HepG2 (cell line): ENCODE data around the gene GLYAT. TPM values are rescaled to one million over a fixed set of nuclear protein-coding genes. Genes with fewer than 3 reads are reported as not detected.

ENCODE experiments used
- ATAC-seq: fragments of 200-7000 bp; cut with Tn5 transposase; 3 replicates; pipeline ENCODE4 v1.9.1; 2020; ENCODE audit warnings: mild to moderate bottlenecking, moderate library complexity
- BruUV-seq: library from RNA; stranded (reverse); fragments of 400-500 nt; replicated peaks from 2 replicates; lab custom pipeline; 2021; lab: Mats Ljungman, UMichigan
- CTCF ChIA-PET: fragments of 300-600 bp; formaldehyde crosslinking; extraction: SDS; loops from one replicate; lab custom pipeline; 2021; ENCODE audit warnings: low total read pairs, inconsistent platforms, low intra/inter-chr PET ratio; lab: Yijun Ruan, JAX
- POLR2A ChIA-PET: fragments of 350-600 bp; sonication (Branson Sonifier 250); formaldehyde crosslinking; loops from one replicate; lab custom pipeline; 2020; ENCODE audit warnings: antibody characterized with exemption, inconsistent platforms; lab: Yijun Ruan, JAX
- DNase-seq: peaks from one replicate; pipeline ENCODE4 v3.0.0-alpha.2; 2015; ENCODE audit warnings: low spot score
- FAIRE-seq: peaks from 3 replicates; lab custom pipeline; 2011; peaks lifted over from hg19 to GRCh38; lab: Jason Lieb, UNC
- H2AFZ ChIP-seq: one replicate; pipeline ENCODE4 v1.6.1; 2011; ENCODE audit warnings: low read length, inconsistent platforms
- H3K27ac ChIP-seq: fragments of 300-600 bp; 3 replicates; pipeline ENCODE4 v1.8.0; 2011; ENCODE audit warnings: mixed run types, mild to moderate bottlenecking, mixed read lengths, low read length, inconsistent platforms; ENCODE audit not compliant: insufficient read depth; ENCODE audit errors: extremely low read length
- H3K27me3 ChIP-seq, 2 experiments: fragments of 200-600 bp in 1 of 2; 2 replicates in 1 of 2; 3 replicates in 1 of 2; pipeline versions ENCODE4 v1.6.0 to v1.8.0; 2011; ENCODE audit warnings: low read length in 2 of 2, mild to moderate bottlenecking in 2 of 2, moderate library complexity in 2 of 2, inconsistent platforms in 1 of 2; ENCODE audit not compliant: insufficient read depth in 2 of 2, control insufficient read depth in 1 of 2
- H3K36me3 ChIP-seq, 2 experiments: fragments of 200-600 bp in 1 of 2; replicated peaks in 1 of 2; 2 replicates in 1 of 2; 3 replicates in 1 of 2; pipeline versions ENCODE4 v1.5.1 to v1.8.0; 2011; ENCODE audit warnings: low read length in 2 of 2, inconsistent platforms in 1 of 2; ENCODE audit not compliant: insufficient read depth in 2 of 2, control insufficient read depth in 1 of 2
- H3K4me1 ChIP-seq: 2 replicates; pipeline ENCODE4 v1.5.1; 2012; ENCODE audit warnings: low read length, inconsistent platforms; ENCODE audit not compliant: insufficient read depth
- H3K4me2 ChIP-seq: 2 replicates; pipeline ENCODE4 v1.6.0; 2011; ENCODE audit warnings: low read depth, low read length, inconsistent platforms
- H3K4me3 ChIP-seq, 3 experiments: fragments of 200-600 bp in 1 of 3; sonication (generic), shearing (Covaris generic) in 1 of 3; replicated peaks in 1 of 3; 2 replicates each; pipeline ENCODE4 v1.5.1; 2011 to 2016; ENCODE audit warnings: low read length in 3 of 3, inconsistent platforms in 2 of 3, low read depth in 2 of 3, mild to moderate bottlenecking in 2 of 3, control low read depth in 1 of 3, mixed read lengths in 1 of 3; ENCODE audit not compliant: insufficient read depth in 1 of 3
- H3K79me2 ChIP-seq: one replicate; pipeline ENCODE4 v1.6.1; 2011; ENCODE audit warnings: low read length, inconsistent platforms; ENCODE audit not compliant: insufficient read depth
- H3K9ac ChIP-seq: 2 replicates; pipeline ENCODE4 v1.6.0; 2011; ENCODE audit warnings: mild to moderate bottlenecking, low read depth, low read length, inconsistent platforms; ENCODE audit not compliant: insufficient read depth
- H3K9me3 ChIP-seq: 2 replicates; pipeline ENCODE4 v1.5.1; 2012; ENCODE audit warnings: mild to moderate bottlenecking, low read length
- H4K20me1 ChIP-seq: 2 replicates; pipeline ENCODE4 v1.6.0; 2011; ENCODE audit warnings: inconsistent platforms, mild to moderate bottlenecking, low read length, moderate library complexity; ENCODE audit not compliant: insufficient read depth
- CBX2 ChIP-seq, 2 experiments: fragments of 200-600 bp in 1 of 2; sonication (generic); formaldehyde crosslinking in 1 of 2; IDR thresholded peaks; 2 replicates each; pipeline versions ENCODE4 v1.7.0 to v1.8.1; 2018 to 2022; ENCODE audit warnings: low read depth in 2 of 2, low read length in 1 of 2, mild to moderate bottlenecking in 1 of 2, missing genetic modification reagents in 1 of 2
- FUBP1 ChIP-seq: sonication (generic); formaldehyde crosslinking; IDR thresholded peaks from 2 replicates; pipeline ENCODE4 v1.5.1; 2020; ENCODE audit warnings: missing genetic modification reagents, mild to moderate bottlenecking, borderline replicate concordance
- GLI4 ChIP-seq: sonication (generic); formaldehyde crosslinking; IDR thresholded peaks from 2 replicates; pipeline ENCODE4 v1.5.1; 2020; ENCODE audit warnings: missing genetic modification reagents, mild to moderate bottlenecking, moderate library complexity, borderline replicate concordance
- JUN ChIP-seq: sonication (generic); formaldehyde crosslinking; IDR thresholded peaks from 2 replicates; pipeline ENCODE4 v1.4.0; 2020; ENCODE audit warnings: mild to moderate bottlenecking, missing genetic modification reagents
- LBX2 ChIP-seq: sonication (generic); formaldehyde crosslinking; IDR thresholded peaks from 2 replicates; pipeline ENCODE4 v1.5.0; 2020; ENCODE audit warnings: missing genetic modification reagents, mild to moderate bottlenecking, borderline replicate concordance
- RBAK ChIP-seq: sonication (generic); formaldehyde crosslinking; IDR thresholded peaks from 2 replicates; pipeline ENCODE4 v1.5.1; 2020; ENCODE audit warnings: mild to moderate bottlenecking, missing genetic modification reagents
- RNF219 ChIP-seq: sonication (generic); formaldehyde crosslinking; IDR thresholded peaks from 2 replicates; pipeline ENCODE4 v1.5.0; 2020; ENCODE audit warnings: mild to moderate bottlenecking, missing genetic modification reagents
- SALL2 ChIP-seq: sonication (generic); formaldehyde crosslinking; IDR thresholded peaks from 2 replicates; pipeline ENCODE4 v1.8.1; 2023; ENCODE audit warnings: mild to moderate bottlenecking, missing genetic modification reagents, inconsistent platforms
- ZNF264 ChIP-seq: sonication (generic); formaldehyde crosslinking; IDR thresholded peaks from 2 replicates; pipeline ENCODE4 v1.4.0; 2020; ENCODE audit warnings: missing genetic modification reagents
- ZNF546 ChIP-seq: sonication (generic); formaldehyde crosslinking; conservative IDR thresholded peaks from 2 replicates; pipeline ENCODE4 v1.8.1; 2023; ENCODE audit warnings: mild to moderate bottlenecking, missing genetic modification reagents
- WGBS: methylation state at CpG from one replicate; pipeline ENCODE4 v1.1.6; 2017; ENCODE audit warnings: low lambda C conversion rate; 5-methylcytosine and 5-hydroxymethylcytosine counted together
- in situ Hi-C: cut with HindIII; loops from 2 replicates; pipeline ENCODE4 v1.10.0; 2017; ENCODE audit warnings: low pct_unique_long_range_greater_than_20kb; ENCODE audit not compliant: extremely low pct_ligation_motif_present
- intact Hi-C: fragments of 100-400 bp; cut with micrococcal nuclease; formaldehyde crosslinking; loops from one replicate; pipeline ENCODE4 v1.10.0; 2022; ENCODE audit not compliant: unreplicated experiment
- polyA plus RNA-seq, 8 experiments: library from polyadenylated mRNA; depleted of rRNA in 3 of 8; stranded (reverse) in 7 of 8; unstranded in 1 of 8; fragments of >200 nt; fragmentation: Illumina TruSeq in 4 of 8; extraction: Trizol in 4 of 8; gene quantifications; 2 replicates each; pipeline versions ENCODE4 v1.2.1 to v1.2.3, GENCODE V29; 2011 to 2016; ENCODE audit warnings: low read depth in 4 of 8, missing spikeins in 1 of 8, mixed read lengths in 1 of 8; ENCODE audit not compliant: insufficient read depth in 1 of 8
- total RNA-seq, 5 experiments: library from RNA; depleted of rRNA; stranded (reverse); fragments of >200 nt; fragmentation: Illumina TruSeq; extraction: Trizol; gene quantifications; 2 replicates each; pipeline ENCODE4 v1.2.3, GENCODE V29; 2016; ENCODE audit warnings: low read depth in 1 of 5

Gene GLYAT
- total and polyA plus RNA-seq, 2 of the 13 experiments (the other 11 are each of a cell fraction or from before 2014, with no cell fraction given), result not detected

- Histone ChIP-seq H3K9ac (no peak overlapping the region), H3K4me1 (no peaks in the 10 kb centered on the region)
- no peak for FAIRE-seq
- CTCF ChIA-PET, result no interaction called here
- TF ChIP-seq RBAK, result no peak
- TF ChIP-seq, all 625 proteins: peak for 0
- BruUV-seq, result no TSS peak
- no peaks in the 10 kb centered on the region for H4K20me1 ChIP-seq
- no peak overlapping the region for H3K4me2 ChIP-seq
- intact Hi-C loops, result no loop called here
- no peak for DNase-seq
- H3K79me2 ChIP-seq, result no peaks in the 10 kb centered on the region
- H3K36me3 ChIP-seq, result no peaks in the 10 kb centered on the region
- H3K4me3 ChIP-seq, result no peak overlapping the region
- H3K27me3 ChIP-seq, result peaks cover 0 to 1% of the 10 kb centered on the region in 2 experiments; a peak in 1 of 5 replicates
- peaks cover 33% of the 10 kb centered on the region for H3K9me3 ChIP-seq
- in situ Hi-C loops, result no loop called here
- WGBS, result no CpG with 5 or more reads among the region's 4 CpGs
- H3K27ac ChIP-seq, result no peak overlapping the region
- no peak for ATAC-seq
- H2AFZ ChIP-seq, result no peak overlapping the region
- POLR2A ChIA-PET, result no interaction called here
Observed at GRCh38 chr11:58740447-58740846, 8.7 kb upstream of the GLYAT start.

GRCh38 chr11:58739725-58740430 is 8.1 kb upstream of the GLYAT start:
- WGBS, result 53% methylated on average over 3 of the region's 3 CpGs
- TF ChIP-seq FUBP1 (CRISPR knock-in tag) (no peak), LBX2 (CRISPR knock-in tag) (no peak), JUN (no peak), CBX2 (IDR thresholded peaks at IDR 0.05; ENCODE audit: low read depth, low read length) (no peak), CBX2 (CRISPR knock-in tag; IDR thresholded peaks at IDR 0.05; ENCODE audit: low read depth) (no peak), SALL2 (no peak), GLI4 (CRISPR knock-in tag) (no peak), ZNF264 (CRISPR knock-in tag) (no peak), ZNF546 (CRISPR knock-in tag) (no peak), RNF219 (CRISPR knock-in tag) (no peak)

More at GRCh38 chr11:58739725-58740430, 8.1 kb upstream of the GLYAT start:
- ATAC-seq, result no peak
- Histone ChIP-seq H4K20me1 (no peaks in the 10 kb centered on the region), H3K79me2 (no peaks in the 10 kb centered on the region), H3K9ac (no peak overlapping the region), H3K27me3 (peaks cover 0 to 1% of the 10 kb centered on the region in 2 experiments; a peak in 1 of 5 replicates), H3K36me3 (no peaks in the 10 kb centered on the region), H3K4me2 (no peak overlapping the region), H3K4me1 (no peaks in the 10 kb centered on the region), H3K9me3 (peaks cover 33% of the 10 kb centered on the region), H2AFZ (no peak overlapping the region), H3K4me3 (no peak overlapping the region), H3K27ac (no peak overlapping the region)
- in situ Hi-C loops (no loop called here), intact Hi-C loops (no loop called here)
- DNase-seq, result no peak
- no peak for FAIRE-seq
- POLR2A ChIA-PET, result no interaction called here
- BruUV-seq, result no TSS peak
- CTCF ChIA-PET, result no interaction called here
